C1 segment of cervical spinal cord (tissue), 14 donors: Measurements from ENCODE around the gene RHEB.

Experiments used
- DNase-seq, 14 donors: peaks; one replicate each; lab custom pipeline; 2025; lab: John Stamatoyannopoulos, UW

RHEB gene

DNA sequence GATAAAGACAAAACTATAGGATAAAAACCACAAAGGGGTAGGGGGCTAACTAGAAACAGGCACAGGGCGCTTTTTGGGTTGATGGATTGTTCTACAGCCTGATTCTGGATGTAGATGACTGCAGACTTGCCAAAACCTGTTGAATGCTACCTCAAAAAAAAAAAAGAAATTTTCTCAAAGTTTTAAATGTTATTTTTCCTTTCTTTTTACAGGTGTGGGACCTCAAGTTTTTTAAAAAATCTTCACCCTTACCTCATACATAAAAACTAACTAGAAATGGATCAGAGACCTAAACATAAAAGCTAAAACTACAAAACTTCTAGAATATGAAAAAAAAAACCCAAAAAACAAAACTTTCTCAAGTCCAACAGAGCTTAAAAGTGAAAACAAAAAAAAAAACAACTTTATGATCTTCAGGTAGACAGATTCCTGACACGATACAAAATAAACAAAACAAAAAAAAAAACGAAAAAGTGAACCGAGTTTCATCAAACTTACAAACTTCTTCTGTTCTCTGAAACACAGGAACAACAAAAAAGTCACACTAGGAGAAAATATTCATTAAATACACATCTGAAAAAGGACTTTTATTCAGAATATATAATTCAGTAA is 14.9 kb downstream of the RHEB start:
- no peak for DNase-seq

DNA sequence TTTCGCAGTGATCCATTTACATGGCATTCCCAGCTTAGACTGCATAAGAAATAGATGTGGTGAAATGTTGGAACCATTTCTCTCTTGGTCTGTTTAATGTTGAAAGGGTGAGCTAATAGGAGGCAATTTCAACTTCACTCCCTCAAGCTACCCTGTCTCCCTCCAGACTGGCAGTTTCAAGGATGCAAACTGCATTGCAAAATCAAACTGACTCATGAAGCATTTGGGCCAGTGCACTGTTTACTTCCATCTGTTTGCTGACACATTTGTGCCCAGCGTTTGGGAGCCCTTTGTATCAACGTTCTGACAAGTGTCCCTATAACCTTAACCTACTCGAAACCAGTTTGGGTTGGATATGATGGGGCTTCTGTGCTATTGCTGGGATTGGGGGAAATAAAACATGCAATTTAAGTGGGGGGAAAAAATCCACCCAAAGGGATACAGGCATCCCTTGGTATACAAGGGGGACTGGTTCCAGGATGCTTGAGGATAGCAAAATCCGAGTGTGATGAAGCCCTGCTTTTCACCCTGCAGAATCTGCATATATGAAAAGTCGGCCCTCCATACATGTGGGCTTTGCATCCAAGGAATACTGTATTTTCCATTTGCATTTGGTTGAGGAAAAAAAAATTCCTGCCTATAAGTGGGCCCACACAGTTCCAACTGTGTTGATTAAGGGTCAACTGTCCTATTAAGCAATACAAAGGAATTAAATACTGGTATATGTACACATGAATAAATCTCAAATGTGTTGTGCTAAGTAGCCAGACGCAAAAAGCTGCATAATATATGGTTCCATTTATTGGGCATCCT is 15.6 kb downstream of the RHEB start:
- peak in 2 of 14 donors; percentile 11 to 17 for DNase-seq

DNA sequence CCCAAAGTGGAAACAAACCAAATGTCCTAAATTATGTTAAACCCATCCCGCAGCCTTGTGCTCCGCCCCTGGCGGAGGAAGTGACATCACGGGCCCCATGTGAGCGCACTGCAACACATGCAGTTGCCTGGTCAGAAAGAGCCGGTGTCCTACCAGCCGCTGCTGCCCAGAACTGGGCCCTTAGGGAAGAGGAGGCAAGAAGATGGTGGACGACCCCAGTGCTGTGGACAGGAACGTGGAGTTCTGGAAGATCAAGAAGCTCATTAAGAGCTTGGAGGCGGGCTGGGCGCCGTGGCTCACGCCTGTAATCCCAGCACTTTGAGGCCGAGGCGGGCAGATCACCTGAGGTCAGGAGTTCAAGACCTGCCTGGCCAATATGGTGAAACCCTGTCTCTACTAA is 18.0 kb downstream of the RHEB start:
- no peak for DNase-seq

DNA sequence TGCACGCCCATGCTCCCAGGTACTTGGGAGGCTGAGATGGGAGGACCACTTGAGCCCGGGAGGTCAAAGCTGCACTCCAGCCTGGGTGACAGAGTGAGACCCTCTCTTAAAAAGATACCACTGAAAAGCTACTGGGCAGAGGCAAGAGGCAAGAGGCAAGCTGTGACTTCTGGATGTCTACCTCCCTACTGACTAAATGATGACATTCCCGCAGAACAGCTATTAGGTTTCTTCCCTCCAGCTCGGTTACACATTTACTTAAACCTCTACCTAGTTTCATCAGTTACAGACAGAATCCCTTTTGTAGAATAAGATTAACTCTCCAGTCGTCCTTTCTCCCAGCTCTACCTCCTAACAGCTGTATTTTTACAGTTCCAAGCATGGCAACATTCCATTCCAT is 21.2 kb downstream of the RHEB start:
- no peak for DNase-seq

DNA sequence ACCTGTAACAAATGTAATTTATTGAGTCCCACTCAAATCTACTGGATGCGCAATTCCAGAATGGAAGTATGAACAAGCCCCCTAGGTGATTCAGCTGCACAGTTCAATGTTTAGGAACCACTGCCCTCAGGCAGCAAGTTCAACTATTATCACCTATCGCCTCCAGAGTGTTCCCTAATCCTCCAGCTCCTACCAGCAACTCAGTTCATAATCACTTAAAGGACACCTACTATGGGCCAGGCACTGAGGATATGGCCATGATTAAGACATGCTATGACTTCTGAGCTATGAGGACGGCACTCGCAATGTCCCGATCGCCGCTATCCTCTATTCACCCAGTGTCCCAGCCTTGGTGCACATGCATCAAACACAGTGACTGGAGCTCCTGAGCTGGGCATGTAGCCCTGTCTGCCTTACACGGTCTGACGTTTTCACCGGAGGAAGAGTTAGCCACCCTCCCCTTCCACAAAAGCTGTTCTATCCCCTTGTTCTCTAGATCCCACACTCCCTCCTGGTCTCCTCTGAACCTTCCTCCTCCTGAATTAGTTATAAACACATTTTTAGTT is 22.3 kb downstream of the RHEB start:
- DNase-seq = no peak

DNA sequence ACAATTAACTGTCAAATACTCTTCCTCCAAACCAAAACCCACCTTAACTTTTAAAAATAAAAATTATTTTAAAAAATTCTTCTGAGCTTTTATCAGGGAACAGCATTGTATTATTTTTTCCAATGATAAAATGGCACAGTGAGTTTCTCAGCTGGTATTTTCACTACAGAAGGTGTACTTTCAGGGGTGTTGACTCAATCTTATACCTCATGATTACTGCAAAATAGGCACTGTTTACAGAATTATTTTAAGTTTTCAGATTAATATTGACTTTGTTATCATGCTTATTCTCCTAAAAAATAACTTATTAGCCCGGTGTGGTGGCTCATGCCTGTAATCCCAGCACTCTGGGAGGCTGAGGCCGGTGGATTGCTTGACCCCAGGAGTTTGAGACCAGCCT is 24.3 kb downstream of the RHEB start:
- DNase-seq = no peak

DNA sequence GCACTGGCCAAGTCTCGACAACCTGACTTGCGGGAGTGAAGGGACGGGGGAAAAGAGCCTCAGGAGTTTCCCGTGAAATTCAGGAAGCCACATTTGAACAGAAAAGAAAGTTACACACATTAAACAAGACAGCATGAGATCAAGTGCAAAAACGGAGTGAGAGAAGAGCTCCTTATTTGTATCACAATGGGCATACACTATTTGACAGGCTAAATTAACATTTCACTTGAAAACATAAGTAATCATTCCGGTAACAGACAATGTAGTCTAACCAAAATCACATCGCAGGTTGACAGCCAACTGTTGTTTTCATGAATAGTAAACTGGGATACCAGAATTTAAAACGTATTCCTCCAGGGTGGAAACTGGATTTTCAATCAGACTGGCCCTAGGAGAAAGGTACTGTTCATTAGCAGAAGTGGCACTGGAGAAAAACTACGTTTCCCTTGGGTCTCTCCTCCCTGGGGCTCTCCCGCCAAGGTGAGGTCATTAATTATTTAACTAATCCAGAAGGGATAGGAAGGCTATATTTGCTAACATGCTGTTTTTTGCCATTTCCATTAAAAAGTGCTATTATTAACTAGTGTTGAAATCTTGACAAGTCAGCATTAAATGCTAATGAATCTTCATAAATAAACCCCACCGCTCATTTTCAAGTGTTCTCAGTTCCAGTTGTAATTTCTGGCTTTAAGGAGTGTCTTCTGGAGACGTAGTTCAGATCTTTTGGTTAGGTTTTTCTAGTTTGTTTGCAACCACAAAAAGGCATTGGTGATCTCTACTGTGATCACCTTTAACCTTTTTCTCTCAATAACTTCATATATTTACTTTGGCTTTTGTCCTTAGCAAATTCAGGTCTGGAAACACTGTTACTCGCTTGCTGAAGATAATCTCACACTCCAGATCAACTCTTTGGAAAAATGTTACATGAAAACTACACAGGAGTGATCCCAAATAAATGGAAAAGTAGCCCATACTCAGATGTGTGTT is 25.1 kb downstream of the RHEB start:
- DNase-seq = no peak

DNA sequence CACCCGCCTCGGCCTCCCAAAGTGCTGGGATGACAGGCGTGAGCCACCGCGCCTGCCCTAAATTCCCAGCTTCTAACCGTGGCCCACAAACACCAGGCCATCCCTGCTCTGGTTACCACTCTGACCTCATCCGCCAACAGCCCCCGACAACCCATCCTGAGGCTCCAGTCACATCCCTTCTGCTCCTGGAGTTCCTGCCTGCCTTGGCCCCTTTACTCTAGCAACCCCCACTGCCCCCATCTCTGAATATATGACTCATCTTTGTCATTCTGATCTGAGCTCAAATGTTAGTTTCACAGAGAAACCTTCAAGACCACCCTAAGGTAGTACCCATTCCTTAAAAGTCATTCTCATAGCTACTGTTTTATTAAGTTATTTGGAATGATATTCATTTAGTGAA is 26.6 kb downstream of the RHEB start:
- no peak for DNase-seq

DNA sequence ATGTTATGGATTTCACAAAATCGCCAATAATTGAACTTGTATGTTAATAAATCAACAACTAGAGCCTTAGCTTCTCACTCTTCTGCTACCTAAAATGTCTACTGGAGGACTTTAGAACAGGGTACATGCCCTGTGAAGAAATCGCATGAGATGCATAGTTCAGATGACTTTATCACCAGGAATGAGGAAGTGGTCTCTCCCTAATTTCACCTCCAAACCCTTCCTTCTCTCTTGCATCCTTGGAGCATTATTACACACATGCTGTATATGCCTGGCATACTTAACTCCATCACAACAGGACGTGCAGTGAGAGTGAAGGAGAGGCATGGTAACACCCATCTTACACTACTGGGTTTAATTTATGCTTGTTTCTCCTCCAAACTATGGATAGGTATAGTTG is 27.8 kb downstream of the RHEB start:
- no peak for DNase-seq

DNA sequence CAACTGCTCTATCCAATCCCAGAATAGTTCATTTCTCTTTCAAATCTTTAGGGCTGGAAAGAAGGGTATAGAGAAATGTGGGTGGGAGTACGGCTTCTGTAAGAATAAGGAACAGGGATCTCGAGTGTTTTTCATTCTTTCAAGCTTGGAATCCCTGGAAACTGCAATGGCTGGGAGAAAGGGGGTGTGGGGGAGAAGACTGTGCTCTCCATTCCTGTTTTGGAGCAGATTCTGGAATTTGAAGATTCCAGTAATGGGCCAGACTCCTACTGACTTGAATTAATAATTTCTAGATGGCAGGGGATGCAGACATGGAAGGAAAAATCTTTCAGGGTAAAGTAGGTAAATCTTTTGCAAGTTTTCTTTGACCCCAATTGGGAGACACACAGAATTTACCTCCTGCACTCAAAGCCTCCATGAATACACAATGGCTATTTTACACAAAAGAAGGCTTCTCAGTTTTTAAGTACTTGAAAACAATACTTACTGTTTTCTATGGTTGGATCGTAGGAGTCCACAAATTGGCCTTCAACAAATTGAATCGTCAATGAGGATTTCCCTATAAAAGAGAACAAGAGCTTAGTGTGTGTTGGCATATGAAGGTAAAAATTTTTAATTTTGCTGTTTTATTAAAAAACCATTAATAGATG is 29.1 kb downstream of the RHEB start:
- no peak for DNase-seq

DNA sequence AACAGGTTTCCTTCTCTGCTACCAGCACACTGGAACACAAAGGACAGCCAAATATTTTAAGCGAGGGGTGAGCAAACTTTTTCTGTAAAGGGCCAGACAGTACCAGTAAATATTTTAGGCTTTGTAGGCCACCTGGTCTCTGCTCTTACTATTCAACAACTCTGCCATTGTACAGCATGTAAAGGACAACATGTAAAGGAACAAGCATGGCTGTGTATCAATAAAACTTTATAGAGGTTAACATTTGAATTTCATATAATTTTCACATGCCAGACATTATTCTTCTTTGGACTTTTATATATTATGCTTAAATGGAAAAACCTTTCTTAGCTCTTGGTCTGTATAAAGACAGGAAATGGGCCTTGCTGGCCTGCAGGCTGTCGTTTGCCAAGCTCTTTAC is 30.2 kb downstream of the RHEB start:
- DNase-seq = no peak

DNA sequence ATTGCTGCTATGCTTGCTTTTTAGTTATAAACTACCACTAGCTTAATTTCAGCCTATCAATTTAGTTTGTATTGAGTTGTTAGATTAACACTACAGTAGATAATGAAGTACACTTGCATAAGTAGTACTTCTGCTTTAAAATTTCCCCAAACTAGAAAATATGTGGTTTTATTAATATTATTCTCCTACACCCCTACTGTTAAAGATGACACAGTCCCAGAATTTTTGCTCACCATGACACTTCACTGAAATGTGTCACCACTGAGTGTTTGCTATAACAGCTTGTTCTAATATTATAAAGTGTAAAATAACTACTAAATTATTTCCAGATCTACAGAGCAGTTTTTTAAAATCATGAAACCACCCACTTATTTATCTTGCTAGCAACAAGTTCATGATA is 31.6 kb downstream of the RHEB start:
- DNase-seq = no peak

DNA sequence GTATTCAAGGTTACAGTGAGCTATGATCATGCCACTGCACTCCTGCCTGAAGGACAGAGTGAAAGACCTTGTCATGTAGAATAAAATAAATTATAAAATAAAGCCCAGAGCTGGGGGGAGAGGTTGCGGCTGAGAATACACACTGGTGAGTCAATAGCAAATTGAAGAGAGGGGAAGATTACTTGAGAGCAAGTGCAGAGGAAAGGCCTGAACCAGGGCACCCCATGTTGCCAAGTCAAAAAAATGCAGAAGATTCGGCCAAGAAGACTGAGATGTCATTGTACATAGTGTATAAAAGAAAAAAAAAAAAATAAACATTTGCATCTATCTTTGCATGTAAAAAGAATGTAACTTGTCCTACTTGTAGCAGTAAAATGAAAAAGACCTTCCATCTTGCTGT is 32.5 kb downstream of the RHEB start:
- no peak for DNase-seq

DNA sequence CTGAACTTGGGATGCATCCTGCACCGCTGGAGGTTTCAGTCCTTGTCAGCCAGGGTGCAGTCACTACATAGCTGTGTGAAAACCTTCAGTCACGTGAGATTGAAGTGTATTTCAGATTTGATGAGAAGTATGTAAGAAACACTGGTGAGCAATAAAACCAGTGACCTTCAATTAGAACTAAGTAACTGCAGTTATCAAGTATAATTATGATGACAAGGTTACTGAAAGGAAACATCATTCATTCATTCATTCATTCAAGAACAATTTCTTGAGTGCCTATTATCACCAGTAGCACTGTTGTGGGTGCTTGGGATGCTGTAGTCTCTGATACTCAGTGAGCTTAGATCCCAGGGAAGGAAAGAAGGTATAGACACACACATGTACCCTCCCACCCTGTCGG is 33.6 kb downstream of the RHEB start:
- no peak for DNase-seq

DNA sequence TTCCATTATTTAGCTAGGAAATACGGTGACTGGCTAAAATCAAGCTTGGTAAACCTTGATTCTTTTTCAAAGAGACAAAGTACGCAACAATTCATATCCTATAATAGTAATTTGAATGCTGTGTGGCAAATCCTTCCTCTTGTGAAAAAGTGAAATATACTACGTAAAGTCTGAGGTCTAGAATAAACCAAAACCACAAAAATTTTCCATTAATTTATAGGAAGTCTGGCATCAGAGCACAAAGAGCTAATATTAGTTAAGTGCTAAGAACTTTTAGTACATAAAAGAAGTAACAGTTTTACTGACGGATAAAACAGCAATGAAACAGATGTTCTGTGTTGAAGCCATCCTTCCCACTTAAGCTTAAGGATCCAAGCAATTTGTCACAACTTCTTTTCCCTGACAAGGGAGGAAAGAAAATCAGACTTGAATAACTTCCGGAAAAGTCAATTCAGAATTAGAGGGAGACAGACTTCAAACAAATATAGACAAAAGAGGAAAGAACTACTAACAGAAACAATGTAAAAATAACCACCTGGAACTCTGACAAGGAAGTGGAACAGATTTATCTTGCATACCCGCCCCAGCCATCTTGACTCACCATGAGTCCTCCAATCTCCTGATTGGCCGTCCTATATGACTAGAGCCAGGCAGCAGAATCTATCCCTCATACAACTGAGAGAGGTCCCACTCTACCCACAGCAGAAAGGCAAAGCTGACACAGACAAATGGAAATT is 34.6 kb downstream of the RHEB start:
- DNase-seq = no peak

DNA sequence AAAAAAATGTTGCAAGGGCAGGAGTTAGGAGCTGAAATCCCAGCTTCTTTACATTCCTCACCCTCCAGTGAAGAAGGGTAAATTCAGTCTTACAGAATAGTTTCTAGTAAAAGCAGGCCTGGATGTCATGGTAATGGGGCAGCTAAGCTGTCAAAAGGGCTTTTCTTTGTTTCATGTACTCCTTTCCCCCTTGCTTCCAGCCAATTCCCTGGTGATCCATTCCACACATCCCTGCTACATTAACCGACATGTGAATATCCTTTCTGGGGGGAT is 36.0 kb downstream of the RHEB start:
- DNase-seq = no peak

DNA sequence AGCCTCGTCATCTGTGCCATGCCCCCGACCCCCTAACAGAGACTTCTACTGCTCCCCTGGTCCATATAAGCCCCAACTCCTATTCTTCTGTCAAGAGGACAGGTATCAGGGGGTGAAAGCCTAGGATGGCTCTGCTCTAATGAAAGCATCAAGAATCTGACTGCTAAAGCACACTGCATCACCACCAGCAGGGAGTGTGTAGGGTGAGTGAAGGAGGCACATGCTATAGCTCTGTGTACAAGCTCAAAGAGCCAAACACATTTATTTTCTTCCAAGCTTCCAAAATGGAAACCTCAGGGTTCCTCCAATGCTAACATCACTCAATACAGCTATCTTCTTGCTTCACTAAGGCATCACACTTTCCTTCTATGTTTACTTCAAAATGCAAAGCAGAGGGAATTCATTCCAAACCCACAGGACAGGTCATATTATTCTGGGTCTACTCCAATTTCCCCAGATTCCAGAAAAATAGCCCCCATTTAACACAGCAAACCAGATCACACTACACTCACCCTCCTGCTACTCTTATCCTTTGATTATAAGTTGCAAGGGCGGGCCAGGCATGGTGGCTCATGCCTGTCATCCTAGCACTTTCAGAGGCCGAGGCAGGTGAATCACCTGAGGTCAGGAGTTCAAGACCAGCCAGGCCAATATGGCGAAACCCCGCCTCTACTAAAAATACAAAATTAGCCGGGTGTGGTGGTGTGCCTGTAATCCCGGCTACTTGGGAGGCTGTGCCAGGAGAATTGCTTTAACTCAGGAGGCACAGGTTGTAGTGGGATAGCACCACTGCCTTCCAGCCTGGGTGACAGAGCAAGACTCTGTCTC is 36.6 kb downstream of the RHEB start:
- DNase-seq = no peak

DNA sequence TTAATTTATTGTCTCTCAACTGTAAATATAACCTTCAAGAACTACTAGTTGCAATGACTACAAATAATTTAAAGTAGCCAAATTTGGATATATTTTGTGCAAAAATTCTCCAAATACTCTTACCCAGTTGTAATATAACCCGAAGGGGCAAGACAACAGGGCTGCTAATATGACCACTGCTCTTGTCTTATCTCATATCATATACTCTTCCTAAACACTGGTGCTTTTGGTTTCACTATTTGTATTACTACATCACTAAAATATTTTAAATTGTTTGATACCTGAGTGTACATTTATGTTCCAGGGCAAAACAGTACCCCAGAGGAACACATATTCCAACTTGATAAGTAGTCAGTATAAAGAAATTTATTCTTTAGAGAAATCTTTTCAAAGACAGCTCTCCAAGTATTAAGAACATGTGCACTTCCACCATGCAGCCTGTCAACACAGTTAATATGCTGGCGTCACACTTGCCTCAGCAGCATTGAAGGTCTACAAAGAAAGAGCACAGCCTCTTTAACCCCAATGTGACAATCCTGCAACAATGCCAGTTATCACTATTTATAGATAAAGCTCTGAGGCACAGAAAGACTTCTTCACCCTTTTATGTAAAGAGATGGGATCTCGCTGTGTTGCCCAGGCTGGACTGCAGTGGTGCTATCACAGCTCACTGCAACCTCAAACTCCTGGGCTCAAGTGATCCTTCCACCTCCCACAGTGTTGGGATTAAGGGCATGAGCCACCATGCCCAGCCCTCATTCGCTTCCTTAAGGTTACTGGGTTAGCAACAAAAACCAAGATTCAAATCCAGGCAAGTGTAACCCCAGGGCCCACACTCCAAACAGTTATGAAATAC is 37.8 kb downstream of the RHEB start:
- no peak for DNase-seq

DNA sequence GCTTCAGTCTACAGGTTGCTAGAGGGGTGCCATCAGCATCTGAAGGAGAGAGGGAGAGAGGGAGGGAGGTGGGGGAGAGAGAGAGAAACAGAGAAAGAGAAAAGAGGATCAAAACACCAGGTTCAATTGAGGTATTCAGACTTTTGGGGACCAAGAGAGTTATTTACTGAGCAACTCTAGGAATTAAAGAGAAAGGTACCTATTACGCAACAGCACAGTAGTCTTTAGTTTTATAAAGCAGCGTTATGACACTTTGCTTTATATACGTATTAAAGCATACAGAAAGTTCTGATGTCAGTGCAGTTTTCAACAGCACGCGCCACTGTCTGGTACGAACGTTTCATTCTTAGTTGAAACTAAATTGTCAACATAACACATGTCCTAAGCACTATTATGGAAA is 41.8 kb downstream of the RHEB start:
- DNase-seq = no peak
